Thyroid gland (tissue), 4 donors: Measurements from ENCODE around the gene RIMBP2. TPM values are rescaled to one million over a fixed set of nuclear protein-coding genes. Genes with fewer than 3 reads are reported as not detected.

Source experiments
- DNase-seq, 2 donors: peaks; one replicate each; pipeline ENCODE4 v3.0.0-alpha.2; 2019
- H3K27ac ChIP-seq, 3 donors: fragments of 200-600 bp; sonication (generic); 1 replicate in 2 of 3; 2 replicates in 1 of 3; pipeline ENCODE4 v1.5.1; 2016 to 2019; ENCODE audit warnings: mild to moderate bottlenecking in 1 of 3, moderate library complexity in 1 of 3
- H3K27me3 ChIP-seq: fragments of 200-600 bp; sonication (generic); one replicate; pipeline ENCODE4 v1.5.1; 2019
- H3K36me3 ChIP-seq, 2 donors: fragments of 200-600 bp; sonication (generic); one replicate each; pipeline ENCODE4 v1.5.1; 2016 to 2019
- H3K4me1 ChIP-seq, 2 donors: fragments of 200-600 bp; sonication (generic); one replicate each; pipeline ENCODE4 v1.5.1; 2017 to 2019
- H3K4me3 ChIP-seq, 3 donors: fragments of 200-600 bp; sonication (generic); replicated peaks in 1 of 3; 1 replicate in 2 of 3; 2 replicates in 1 of 3; pipeline ENCODE4 v1.5.1; 2016; ENCODE audit warnings: mild to moderate bottlenecking in 1 of 3
- H3K9me3 ChIP-seq: fragments of 200-600 bp; sonication (generic); one replicate; pipeline ENCODE4 v1.5.1; 2017
- POLR2A ChIP-seq, 2 donors: fragments of 450-650 bp; IDR thresholded peaks; one replicate each; pipeline ENCODE4 v1.6.1; 2017; ENCODE audit warnings: antibody characterized with exemption in 2 of 2, mild to moderate bottlenecking in 2 of 2, moderate library complexity in 1 of 2
- WGBS, 2 donors: methylation state at CpG; one replicate each; pipeline ENCODE4 v1.1.5; 2017; 5-methylcytosine and 5-hydroxymethylcytosine counted together
- intact Hi-C: fragments of 100-400 bp; cut with DNase I; formaldehyde crosslinking; loops from one replicate; pipeline ENCODE4 v1.15.1; 2023
- total RNA-seq, 4 donors: library from RNA; depleted of rRNA; stranded (reverse); fragments of >200 nt; gene quantifications; one replicate each; pipeline ENCODE4 v1.2.3, GENCODE V29; 2016
- TF ChIP-seq, protein P1 (sequence below), 6 experiments: fragments of 200-600 bp in 3 of 6; fragments of 450-650 bp in 3 of 6; sonication (generic) in 3 of 6; IDR thresholded peaks; one replicate each; pipeline ENCODE4 v1.5.1; 2016 to 2019; ENCODE audit warnings: antibody characterized with exemption in 6 of 6, mild to moderate bottlenecking in 2 of 6, inconsistent platforms in 1 of 6, moderate library complexity in 1 of 6

RIMBP2 gene
- total RNA-seq, 4 donors from 2014 or later = 0.11 to 2.2 (median 0.63) TPM

DNA sequence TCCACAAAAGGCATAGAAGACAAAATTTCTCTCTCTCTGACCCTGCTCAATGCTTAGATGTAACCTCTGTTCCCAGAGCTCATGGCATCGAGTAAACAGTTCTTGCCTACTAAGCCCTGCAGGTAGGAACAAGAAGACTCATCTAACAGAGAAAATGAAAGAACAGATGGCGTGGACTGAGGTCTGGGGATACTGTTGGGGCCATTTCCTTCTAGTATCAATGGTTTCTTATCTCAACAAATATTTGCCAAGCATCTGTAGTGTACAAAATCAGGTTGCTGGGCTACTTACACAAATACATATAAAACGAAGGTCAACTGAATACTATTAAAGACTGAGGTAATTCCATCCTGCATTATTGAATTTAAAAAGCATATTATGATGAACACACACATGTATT lies 93.3 kb downstream of the RIMBP2 start:
- Histone ChIP-seq H3K27me3 (no peaks in the 10 kb centered on the region), H3K4me3 (no peak overlapping the region), H3K4me1 (no peaks in the 10 kb centered on the region), H3K36me3 (no peaks in the 10 kb centered on the region), H3K27ac (no peak overlapping the region), H3K9me3 (no peaks in the 10 kb centered on the region)
- TF ChIP-seq POLR2A (IDR thresholded peaks at IDR 0.05) = no peak
- TF ChIP-seq, protein P1, sequence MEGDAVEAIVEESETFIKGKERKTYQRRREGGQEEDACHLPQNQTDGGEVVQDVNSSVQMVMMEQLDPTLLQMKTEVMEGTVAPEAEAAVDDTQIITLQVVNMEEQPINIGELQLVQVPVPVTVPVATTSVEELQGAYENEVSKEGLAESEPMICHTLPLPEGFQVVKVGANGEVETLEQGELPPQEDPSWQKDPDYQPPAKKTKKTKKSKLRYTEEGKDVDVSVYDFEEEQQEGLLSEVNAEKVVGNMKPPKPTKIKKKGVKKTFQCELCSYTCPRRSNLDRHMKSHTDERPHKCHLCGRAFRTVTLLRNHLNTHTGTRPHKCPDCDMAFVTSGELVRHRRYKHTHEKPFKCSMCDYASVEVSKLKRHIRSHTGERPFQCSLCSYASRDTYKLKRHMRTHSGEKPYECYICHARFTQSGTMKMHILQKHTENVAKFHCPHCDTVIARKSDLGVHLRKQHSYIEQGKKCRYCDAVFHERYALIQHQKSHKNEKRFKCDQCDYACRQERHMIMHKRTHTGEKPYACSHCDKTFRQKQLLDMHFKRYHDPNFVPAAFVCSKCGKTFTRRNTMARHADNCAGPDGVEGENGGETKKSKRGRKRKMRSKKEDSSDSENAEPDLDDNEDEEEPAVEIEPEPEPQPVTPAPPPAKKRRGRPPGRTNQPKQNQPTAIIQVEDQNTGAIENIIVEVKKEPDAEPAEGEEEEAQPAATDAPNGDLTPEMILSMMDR (IDR thresholded peaks at IDR 0.05) = no peak
- no peak for DNase-seq
- intact Hi-C loops = no loop called here
- 85% methylated on average over 3 of the region's 3 CpGs for WGBS, 2 donors

DNA sequence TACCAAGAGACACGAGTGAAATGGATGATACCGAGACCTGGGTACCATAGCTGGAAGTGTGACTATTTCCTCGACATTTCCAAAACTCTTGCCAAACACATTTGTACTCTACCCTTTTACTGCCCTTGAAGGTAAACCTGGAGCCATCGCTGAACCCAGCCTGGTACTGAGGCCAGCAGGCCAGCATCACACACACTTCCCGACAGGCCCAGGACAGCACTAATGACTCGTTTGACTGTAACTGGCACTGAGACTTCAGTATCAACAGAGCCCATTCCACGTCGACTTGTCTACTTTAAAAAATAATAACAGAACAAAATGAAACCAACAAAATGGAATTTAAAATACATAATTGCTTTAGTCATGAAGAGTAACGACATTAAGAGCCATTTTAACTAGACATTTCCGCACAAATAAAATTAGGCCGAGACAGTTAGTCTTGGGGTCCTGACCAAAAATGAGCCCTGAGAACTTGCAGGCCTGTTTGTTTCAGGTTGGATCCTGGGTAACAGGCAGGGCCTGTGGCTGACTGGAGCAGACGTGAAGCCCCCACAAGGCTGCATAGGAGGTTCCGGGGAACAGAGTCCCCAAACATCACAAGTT lies 94.3 kb downstream of the RIMBP2 start:
- intact Hi-C loops = no loop called here
- 93 to 94% methylated on average over 13 of the region's 13 CpGs for WGBS, 2 donors
- no peak for DNase-seq
- H3K4me3 ChIP-seq = no peak overlapping the region
- TF ChIP-seq POLR2A (IDR thresholded peaks at IDR 0.05) = no peak
- TF ChIP-seq, protein P1 (IDR thresholded peaks at IDR 0.05) = no peak
- H3K36me3 ChIP-seq = no peaks in the 10 kb centered on the region
- no peaks in the 10 kb centered on the region for H3K9me3 ChIP-seq
- no peak overlapping the region for H3K27ac ChIP-seq
- H3K4me1 ChIP-seq = no peaks in the 10 kb centered on the region
- no peaks in the 10 kb centered on the region for H3K27me3 ChIP-seq

DNA sequence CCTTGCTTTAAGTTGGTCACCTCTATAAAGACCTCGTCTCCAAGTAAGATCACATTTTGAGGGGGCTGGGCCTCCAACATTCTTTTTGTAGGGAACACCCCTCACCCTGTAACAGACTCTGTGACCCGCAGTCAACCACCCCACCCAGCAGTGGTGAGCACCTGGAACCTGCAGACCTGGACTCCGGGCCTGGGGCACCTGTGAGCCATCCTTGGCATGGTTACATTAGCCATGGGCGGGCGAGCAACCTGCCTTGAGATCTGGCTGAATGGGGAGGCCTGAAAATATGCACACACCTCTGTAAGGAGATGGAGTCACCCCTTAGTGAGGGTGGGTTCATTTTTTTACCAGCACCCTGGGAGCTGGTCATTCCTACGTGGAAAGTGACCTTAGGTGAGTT lies 95.3 kb downstream of the RIMBP2 start:
- H3K9me3 ChIP-seq = no peaks in the 10 kb centered on the region
- 92 to 93% methylated on average over 3 to 6 of the region's 6 CpGs for WGBS, 2 donors
- H3K36me3 ChIP-seq = no peaks in the 10 kb centered on the region
- TF ChIP-seq, protein P1 (IDR thresholded peaks at IDR 0.05) = no peak
- no peak for TF ChIP-seq POLR2A (IDR thresholded peaks at IDR 0.05)
- H3K4me1 ChIP-seq = no peaks in the 10 kb centered on the region
- no peak overlapping the region for H3K4me3 ChIP-seq
- H3K27ac ChIP-seq = no peak overlapping the region
- H3K27me3 ChIP-seq = no peaks in the 10 kb centered on the region
- intact Hi-C loops = no loop called here
- DNase-seq = no peak

DNA sequence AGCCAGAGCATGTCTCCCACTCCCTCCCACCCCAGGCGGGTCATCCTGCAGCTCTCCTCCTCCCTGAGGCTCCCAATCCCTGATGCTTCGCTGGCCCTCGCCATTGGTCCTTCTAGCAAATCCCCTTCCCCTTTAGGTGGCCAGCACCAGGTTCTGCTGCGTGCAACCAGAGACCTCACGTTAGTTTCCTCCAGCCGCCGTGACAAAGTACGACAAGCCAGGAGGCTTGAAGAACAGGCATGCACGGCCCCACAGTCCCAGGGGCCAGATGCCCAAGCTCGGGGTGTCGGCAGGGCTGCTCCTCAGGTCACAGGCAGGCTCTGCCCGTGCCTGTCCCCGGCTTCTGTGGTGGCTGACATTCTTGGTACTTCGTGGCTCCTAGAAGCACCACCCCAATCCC lies 95.8 kb downstream of the RIMBP2 start:
- no peaks in the 10 kb centered on the region for H3K4me1 ChIP-seq
- TF ChIP-seq POLR2A (IDR thresholded peaks at IDR 0.05) = no peak
- TF ChIP-seq, protein P1 (IDR thresholded peaks at IDR 0.05) = no peak
- no peak for DNase-seq
- intact Hi-C loops = no loop called here
- H3K36me3 ChIP-seq = no peaks in the 10 kb centered on the region
- no peaks in the 10 kb centered on the region for H3K9me3 ChIP-seq
- WGBS, 2 donors = 93 to 96% methylated on average over 13 of the region's 14 CpGs
- no peaks in the 10 kb centered on the region for H3K27me3 ChIP-seq
- no peak overlapping the region for H3K27ac ChIP-seq
- no peak overlapping the region for H3K4me3 ChIP-seq

DNA sequence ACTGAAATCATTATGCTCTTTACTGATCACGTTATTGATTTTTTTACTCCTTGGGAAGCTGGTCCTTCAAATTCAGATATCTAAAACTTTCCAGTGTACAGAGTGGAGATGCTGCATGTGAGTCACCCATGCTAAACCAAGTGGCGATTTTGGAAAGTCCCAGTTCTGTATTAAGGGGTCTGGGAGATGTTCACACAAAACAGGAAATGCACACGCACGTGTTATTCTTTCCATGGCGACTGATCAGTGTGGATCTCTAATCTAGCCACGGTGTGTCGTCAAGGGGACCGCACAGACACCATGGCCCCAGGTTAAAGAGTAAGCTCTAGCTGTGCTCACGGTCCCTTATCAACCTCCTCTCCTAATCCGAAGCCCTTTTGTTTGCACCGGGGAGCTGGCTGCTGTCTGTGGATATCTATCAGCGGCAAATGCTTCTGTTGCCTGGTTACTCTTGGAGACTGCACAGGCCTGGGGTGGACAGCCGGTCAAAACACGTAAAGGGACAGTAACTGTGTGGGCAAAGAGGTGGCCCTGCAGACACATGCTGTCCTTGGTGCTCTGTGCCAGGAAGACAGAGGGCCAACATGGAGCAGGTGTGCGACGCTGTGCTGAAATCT lies 96.6 kb downstream of the RIMBP2 start:
- TF ChIP-seq, protein P1 (IDR thresholded peaks at IDR 0.05) = no peak
- no peak for TF ChIP-seq POLR2A (IDR thresholded peaks at IDR 0.05)
- DNase-seq = no peak
- intact Hi-C loops = no loop called here
- no peaks in the 10 kb centered on the region for H3K9me3 ChIP-seq
- H3K4me3 ChIP-seq = no peak overlapping the region
- H3K27me3 ChIP-seq = no peaks in the 10 kb centered on the region
- H3K36me3 ChIP-seq = no peaks in the 10 kb centered on the region
- H3K4me1 ChIP-seq = no peaks in the 10 kb centered on the region
- 79 to 84% methylated on average over 14 to 16 of the region's 16 CpGs for WGBS, 2 donors
- H3K27ac ChIP-seq = no peak overlapping the region
